ENCODE data around the gene ADAMTS10.
"Not testable (repeated sequence)": the region's sequence is repeated elsewhere in the genome, so short reads cannot be mapped to it uniquely, and the experiment has no call there.

GRCh38 chr19:8574619-8574922, 35.9 kb downstream of the ADAMTS10 start:
- not testable (repeated sequence) for TF ChIP-seq POLR2A (IDR thresholded peaks at IDR 0.05; ENCODE audit: low read length); GATA1 (IDR thresholded peaks at IDR 0.05; ENCODE audit: low read depth, low read length)

Measured in erythroblast (primary cell).